Measurements from ENCODE around the gene LRRC8D. TPM values are rescaled to one million over a fixed set of nuclear protein-coding genes. Genes with fewer than 3 reads are reported as not detected.

Gene LRRC8D
- total RNA-seq, 1 experiment from 2014 or later, result 37.2 TPM

DNA sequence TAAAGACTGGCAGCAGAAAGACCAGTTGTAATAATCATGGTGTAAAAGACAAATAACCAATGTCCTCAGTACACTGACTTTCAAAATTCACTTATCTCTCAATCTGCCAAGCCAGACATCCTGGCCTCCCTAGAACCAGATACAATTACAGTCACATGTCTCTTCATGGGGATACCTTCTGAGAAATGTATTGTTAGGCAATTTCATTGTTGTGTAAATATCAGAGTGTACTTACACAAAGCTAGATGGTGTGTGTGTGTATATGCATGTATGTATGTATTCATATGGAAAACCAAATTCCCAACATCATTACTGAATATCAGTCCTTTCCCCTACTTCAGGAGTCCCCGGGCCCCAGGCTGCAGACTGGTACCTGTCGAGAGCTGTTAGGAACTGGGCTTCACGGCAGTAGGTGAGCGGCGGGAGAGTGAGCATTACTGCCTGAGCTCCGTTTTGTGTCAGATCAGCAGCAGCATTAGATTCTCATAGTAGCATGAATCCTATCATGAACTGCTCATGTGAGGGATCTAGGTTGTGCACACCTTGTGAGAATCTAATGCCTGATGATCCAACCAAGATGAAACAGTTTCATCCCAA lies 108.7 kb downstream of the LRRC8D start:
- WGBS (ENCODE audit: extremely low coverage, insufficient read length, low lambda C conversion rate), result no CpG with 5 or more reads among the region's 6 CpGs
- no peak overlapping the region for H2BK120ac ChIP-seq (ENCODE audit: low read depth, low read length, poor library complexity, severe bottlenecking)
- TF ChIP-seq, protein P1, sequence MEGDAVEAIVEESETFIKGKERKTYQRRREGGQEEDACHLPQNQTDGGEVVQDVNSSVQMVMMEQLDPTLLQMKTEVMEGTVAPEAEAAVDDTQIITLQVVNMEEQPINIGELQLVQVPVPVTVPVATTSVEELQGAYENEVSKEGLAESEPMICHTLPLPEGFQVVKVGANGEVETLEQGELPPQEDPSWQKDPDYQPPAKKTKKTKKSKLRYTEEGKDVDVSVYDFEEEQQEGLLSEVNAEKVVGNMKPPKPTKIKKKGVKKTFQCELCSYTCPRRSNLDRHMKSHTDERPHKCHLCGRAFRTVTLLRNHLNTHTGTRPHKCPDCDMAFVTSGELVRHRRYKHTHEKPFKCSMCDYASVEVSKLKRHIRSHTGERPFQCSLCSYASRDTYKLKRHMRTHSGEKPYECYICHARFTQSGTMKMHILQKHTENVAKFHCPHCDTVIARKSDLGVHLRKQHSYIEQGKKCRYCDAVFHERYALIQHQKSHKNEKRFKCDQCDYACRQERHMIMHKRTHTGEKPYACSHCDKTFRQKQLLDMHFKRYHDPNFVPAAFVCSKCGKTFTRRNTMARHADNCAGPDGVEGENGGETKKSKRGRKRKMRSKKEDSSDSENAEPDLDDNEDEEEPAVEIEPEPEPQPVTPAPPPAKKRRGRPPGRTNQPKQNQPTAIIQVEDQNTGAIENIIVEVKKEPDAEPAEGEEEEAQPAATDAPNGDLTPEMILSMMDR (conservative IDR thresholded peaks at IDR 0.05), result no peak
- H3K4me1 ChIP-seq (ENCODE audit: insufficient read depth, low read length), result peaks cover 23% of the 10 kb centered on the region
- no peak overlapping the region for H2BK5ac ChIP-seq (ENCODE audit: insufficient read length, low read length)
- no peak overlapping the region for H4K91ac ChIP-seq (ENCODE audit: insufficient read length, low read depth, low read length)
- no peaks in the 10 kb centered on the region for H4K20me1 ChIP-seq (ENCODE audit: control insufficient read depth, insufficient read depth, insufficient read length)
- no peaks in the 10 kb centered on the region for H3K79me2 ChIP-seq (ENCODE audit: insufficient read depth, low read length)
- H3K36me3 Mint-ChIP-seq (ENCODE audit: insufficient read depth in 1 of 3, low read depth in 3 of 3), result peaks cover 34 to 46% (median 42%) of the 10 kb centered on the region in 3 experiments
- H3K27ac ChIP-seq (ENCODE audit: insufficient read length, low read depth, low read length), result peak overlapping the region; percentile 78
- no peak overlapping the region for H3K14ac ChIP-seq (ENCODE audit: insufficient read depth, low read length)
- no peak overlapping the region for H2AK5ac ChIP-seq (ENCODE audit: insufficient read length, low read length)
- H3K9me3 Mint-ChIP-seq, result peaks cover 0 to 5% of the 10 kb centered on the region in 2 experiments; a peak in 2 of 5 replicates
- no peak overlapping the region for H2AFZ ChIP-seq (ENCODE audit: low read length)
- H3K79me1 ChIP-seq (ENCODE audit: insufficient read depth, low read depth, low read length, poor library complexity, severe bottlenecking), result no peaks in the 10 kb centered on the region
- no peak overlapping the region for H3K18ac ChIP-seq (ENCODE audit: insufficient read length, low read depth, low read length)
- no peaks in the 10 kb centered on the region for H3K27me3 ChIP-seq (ENCODE audit: insufficient read depth, low read length)
- no peak overlapping the region for H3K23ac ChIP-seq (ENCODE audit: insufficient read length, low read depth, low read length)
- H2BK15ac ChIP-seq (ENCODE audit: low read depth, low read length), result no peak overlapping the region
- no peaks in the 10 kb centered on the region for H3K9me3 ChIP-seq (ENCODE audit: control insufficient read depth, low read depth, low read length)
- H3K23me2 ChIP-seq (ENCODE audit: insufficient read length, low read depth, low read length, poor library complexity, severe bottlenecking), result no peaks in the 10 kb centered on the region
- H3K27ac Mint-ChIP-seq, result peak overlapping the region; percentile 71 to 99 (median 99)
- no peak overlapping the region for H3K56ac ChIP-seq (ENCODE audit: insufficient read length, low read depth, low read length)
- DNase-seq, result peak; percentile 71
- peak overlapping the region; percentile 3 for H3K4me2 ChIP-seq (ENCODE audit: insufficient read depth, insufficient read length, low read length)
- H3K4ac ChIP-seq (ENCODE audit: low read depth, low read length), result no peak overlapping the region
- H3K9ac ChIP-seq (ENCODE audit: extremely low read depth, insufficient read length, low read length), result no peak overlapping the region
- no peaks in the 10 kb centered on the region for H3K27me3 Mint-ChIP-seq (ENCODE audit: low read depth)
- no peak overlapping the region for H2BK20ac ChIP-seq (ENCODE audit: low read depth, low read length, poor library complexity, severe bottlenecking)
- H4K5ac ChIP-seq (ENCODE audit: insufficient read length, low read depth, low read length), result no peak overlapping the region
- H4K8ac ChIP-seq (replicated peaks; ENCODE audit: insufficient read length, low read depth, low read length), result no peak overlapping the region
- H3K4me3 Mint-ChIP-seq, result peak overlapping the region; percentile 2 to 56; a peak in 3 of 5 replicates
- no peak overlapping the region for H3T11ph ChIP-seq (ENCODE audit: low read length)
- no peak overlapping the region for H2BK12ac ChIP-seq (ENCODE audit: insufficient read length, low read depth, low read length)
- H3K4me1 Mint-ChIP-seq, result peaks cover 61 to 68% of the 10 kb centered on the region in 2 experiments

Data from H9 (cell line).